H1 (cell line): Measurements from ENCODE around the gene RHOC.

Source experiments
- CEBPB ChIP-seq: IDR thresholded peaks from 2 replicates; pipeline ENCODE4 v1.6.1; 2012; ENCODE audit warnings: low read depth, low read length
- GABPA ChIP-seq: IDR thresholded peaks from 2 replicates; pipeline ENCODE4 v1.6.1; 2011; ENCODE audit warnings: mild to moderate bottlenecking, low read length, moderate library complexity, borderline replicate concordance; ENCODE audit not compliant: insufficient read depth
- HDAC2 ChIP-seq, 2 experiments: fragments of 300-600 bp in 1 of 2; sonication (generic) in 1 of 2; IDR thresholded peaks; 2 replicates each; pipeline ENCODE4 v1.6.1; 2011 to 2012; ENCODE audit warnings: low read depth in 2 of 2, low read length in 2 of 2, mild to moderate bottlenecking in 2 of 2, moderate library complexity in 2 of 2, borderline replicate concordance in 1 of 2, inconsistent platforms in 1 of 2
- JUN ChIP-seq: IDR thresholded peaks from 2 replicates; pipeline ENCODE4 v1.6.1; 2011; ENCODE audit warnings: low read depth, mild to moderate bottlenecking, improper control_type of control experiment, low read length
- POLR2AphosphoS5 ChIP-seq: IDR thresholded peaks from 2 replicates; pipeline ENCODE4 v1.6.1; 2011; ENCODE audit warnings: low read depth, low read length
- SIN3A ChIP-seq, 2 experiments: IDR thresholded peaks in 1 of 2; conservative IDR thresholded peaks in 1 of 2; 2 replicates each; pipeline ENCODE4 v1.6.1; 2011 to 2012; ENCODE audit warnings: low read length in 2 of 2, improper control_type of control experiment in 1 of 2, low read depth in 1 of 2, mild to moderate bottlenecking in 1 of 2
- SRF ChIP-seq: IDR thresholded peaks from 2 replicates; pipeline ENCODE4 v1.6.1; 2011; ENCODE audit warnings: mild to moderate bottlenecking, low read depth, low read length, moderate library complexity
- TF ChIP-seq, protein P1 (sequence below), 3 experiments: IDR thresholded peaks; 1 replicate in 2 of 3; 2 replicates in 1 of 3; pipeline versions ENCODE4 v1.5.1 to v1.6.1; 2011; ENCODE audit warnings: low read length in 3 of 3, mild to moderate bottlenecking in 3 of 3, inconsistent platforms in 2 of 3, low read depth in 1 of 3, moderate library complexity in 1 of 3; ENCODE audit not compliant: insufficient read depth in 1 of 3; ENCODE audit errors: control extremely low read depth in 1 of 3
- TF ChIP-seq, protein P2 (sequence below): IDR thresholded peaks from 2 replicates; pipeline ENCODE4 v1.6.1; 2012; ENCODE audit warnings: inconsistent platforms
- TF ChIP-seq, protein P3 (sequence below): IDR thresholded peaks from 2 replicates; pipeline ENCODE4 v1.6.1; 2011; ENCODE audit warnings: low read length, improper control_type of control experiment

DNA sequence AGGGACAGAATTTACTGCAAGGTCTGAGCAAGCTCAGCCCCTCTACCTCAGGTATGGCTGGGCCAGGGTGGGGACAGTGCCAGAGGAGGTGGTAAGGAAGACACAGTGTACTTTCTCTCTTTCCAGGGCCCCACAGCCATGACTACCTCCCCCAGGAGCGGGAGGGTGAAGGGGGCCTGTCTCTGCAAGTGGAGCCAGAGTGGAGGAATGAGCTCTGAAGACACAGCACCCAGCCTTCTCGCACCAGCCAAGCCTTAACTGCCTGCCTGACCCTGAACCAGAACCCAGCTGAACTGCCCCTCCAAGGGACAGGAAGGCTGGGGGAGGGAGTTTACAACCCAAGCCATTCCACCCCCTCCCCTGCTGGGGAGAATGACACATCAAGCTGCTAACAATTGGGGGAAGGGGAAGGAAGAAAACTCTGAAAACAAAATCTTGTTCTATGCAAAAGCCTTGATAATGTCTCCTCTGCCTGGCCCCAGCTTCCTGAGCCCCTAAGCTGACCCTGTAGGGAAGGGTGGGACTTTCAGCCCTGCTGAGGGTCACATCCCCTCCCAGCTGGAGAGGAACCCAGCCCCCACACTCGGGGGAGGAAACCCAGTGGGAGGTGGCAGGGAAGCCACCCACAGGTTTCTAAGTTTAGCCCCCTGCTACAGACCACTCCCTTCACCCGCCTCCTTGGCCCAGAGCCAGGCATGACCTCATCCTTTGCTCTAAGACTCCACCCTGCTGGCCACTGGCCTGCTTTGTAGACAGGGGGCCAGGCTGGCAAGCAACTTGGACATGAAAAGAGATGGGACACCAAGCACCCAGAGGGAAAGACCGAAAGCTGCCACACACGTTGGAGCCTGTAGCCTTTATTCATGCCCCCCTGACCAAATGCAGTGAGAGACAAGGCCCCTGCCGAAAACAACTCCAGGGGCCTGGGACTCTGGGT lies 6.4 kb downstream of the RHOC start:
- TF ChIP-seq, protein P1, sequence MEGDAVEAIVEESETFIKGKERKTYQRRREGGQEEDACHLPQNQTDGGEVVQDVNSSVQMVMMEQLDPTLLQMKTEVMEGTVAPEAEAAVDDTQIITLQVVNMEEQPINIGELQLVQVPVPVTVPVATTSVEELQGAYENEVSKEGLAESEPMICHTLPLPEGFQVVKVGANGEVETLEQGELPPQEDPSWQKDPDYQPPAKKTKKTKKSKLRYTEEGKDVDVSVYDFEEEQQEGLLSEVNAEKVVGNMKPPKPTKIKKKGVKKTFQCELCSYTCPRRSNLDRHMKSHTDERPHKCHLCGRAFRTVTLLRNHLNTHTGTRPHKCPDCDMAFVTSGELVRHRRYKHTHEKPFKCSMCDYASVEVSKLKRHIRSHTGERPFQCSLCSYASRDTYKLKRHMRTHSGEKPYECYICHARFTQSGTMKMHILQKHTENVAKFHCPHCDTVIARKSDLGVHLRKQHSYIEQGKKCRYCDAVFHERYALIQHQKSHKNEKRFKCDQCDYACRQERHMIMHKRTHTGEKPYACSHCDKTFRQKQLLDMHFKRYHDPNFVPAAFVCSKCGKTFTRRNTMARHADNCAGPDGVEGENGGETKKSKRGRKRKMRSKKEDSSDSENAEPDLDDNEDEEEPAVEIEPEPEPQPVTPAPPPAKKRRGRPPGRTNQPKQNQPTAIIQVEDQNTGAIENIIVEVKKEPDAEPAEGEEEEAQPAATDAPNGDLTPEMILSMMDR (IDR thresholded peaks at IDR 0.05; ENCODE audit: control extremely low read depth in 1 of 3, insufficient read depth in 1 of 3, low read depth in 1 of 3, low read length in 3 of 3), result no peak
- TF ChIP-seq POLR2AphosphoS5 (peak; percentile 85), SIN3A (conservative IDR thresholded peaks at IDR 0.05 in 1 of 2, IDR thresholded peaks at IDR 0.05 in 1 of 2; ENCODE audit: low read depth in 1 of 2, low read length in 2 of 2) (no peak), GABPA (no peak), JUN (peak; percentile 39; the same call in 1 of the 2 replicates), HDAC2 (IDR thresholded peaks at IDR 0.05; ENCODE audit: borderline replicate concordance in 1 of 2, low read depth in 2 of 2, low read length in 2 of 2) (no peak), SRF (no peak), CEBPB (no peak)
- TF ChIP-seq, protein P2, sequence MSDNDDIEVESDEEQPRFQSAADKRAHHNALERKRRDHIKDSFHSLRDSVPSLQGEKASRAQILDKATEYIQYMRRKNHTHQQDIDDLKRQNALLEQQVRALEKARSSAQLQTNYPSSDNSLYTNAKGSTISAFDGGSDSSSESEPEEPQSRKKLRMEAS, result no peak
- TF ChIP-seq, protein P3, sequence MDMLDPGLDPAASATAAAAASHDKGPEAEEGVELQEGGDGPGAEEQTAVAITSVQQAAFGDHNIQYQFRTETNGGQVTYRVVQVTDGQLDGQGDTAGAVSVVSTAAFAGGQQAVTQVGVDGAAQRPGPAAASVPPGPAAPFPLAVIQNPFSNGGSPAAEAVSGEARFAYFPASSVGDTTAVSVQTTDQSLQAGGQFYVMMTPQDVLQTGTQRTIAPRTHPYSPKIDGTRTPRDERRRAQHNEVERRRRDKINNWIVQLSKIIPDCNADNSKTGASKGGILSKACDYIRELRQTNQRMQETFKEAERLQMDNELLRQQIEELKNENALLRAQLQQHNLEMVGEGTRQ, result no peak
